AG04450 (cell line): ENCODE results near the gene CCDC12. TPM values are rescaled to one million over a fixed set of nuclear protein-coding genes. Genes with fewer than 3 reads are reported as not detected.
"Not testable (repeated sequence)": the region's sequence is repeated elsewhere in the genome, so short reads cannot be mapped to it uniquely, and the experiment has no call there.

Experiments used
- CTCF ChIA-PET: fragments of 300-600, 350-600 bp; formaldehyde crosslinking; extraction: SDS; loops from one replicate; lab custom pipeline; 2022; ENCODE audit warnings: antibody characterized with exemption, inconsistent platforms; lab: Charles Lee
- POLR2A ChIA-PET: fragments of 350-600 bp; formaldehyde crosslinking; extraction: SDS; loops from one replicate; lab custom pipeline; 2021; ENCODE audit warnings: antibody characterized with exemption, inconsistent platforms; lab: Yijun Ruan, JAX
- DNase-seq: peaks from one replicate; pipeline ENCODE4 v3.0.0-alpha.2; 2011; ENCODE audit warnings: low read depth, low spot score
- H3K27ac ChIP-seq: one replicate; pipeline ENCODE4 v1.5.1; 2012; ENCODE audit warnings: low read depth, low read length, control low read depth
- H3K27me3 ChIP-seq: one replicate; pipeline ENCODE4 v1.6.0; 2012; ENCODE audit warnings: low read length; ENCODE audit not compliant: control insufficient read depth, insufficient read depth
- H3K4me3 ChIP-seq: 2 replicates; pipeline ENCODE4 v1.5.1; 2011; ENCODE audit warnings: mild to moderate bottlenecking, low read depth, low read length, control low read depth
- H3K9me3 ChIP-seq: 2 replicates; pipeline ENCODE4 v1.5.1; 2012; ENCODE audit warnings: low read length; ENCODE audit not compliant: control insufficient read depth, insufficient read depth
- CTCF ChIP-seq: IDR thresholded peaks from 2 replicates; pipeline ENCODE4 v1.5.1; 2011; ENCODE audit warnings: low read depth, low read length, control low read depth, inconsistent platforms
- polyA plus RNA-seq: library from polyadenylated mRNA; depleted of rRNA; stranded (reverse); fragments of >200 nt; gene quantifications from 2 replicates; pipeline ENCODE4 v1.2.3, GENCODE V29; 2011

The CCDC12 gene
- polyA plus RNA-seq, 1 experiment: 18.3 TPM

- Histone ChIP-seq H3K27ac (no peak overlapping the region), H3K4me3 (no peak overlapping the region), H3K9me3 (no peaks in the 10 kb centered on the region), H3K27me3 (no peaks in the 10 kb centered on the region)
- ChIA-PET POLR2A (no interaction called here), CTCF (interaction anchor here (1.0 to 1.2 kb wide), 2 partner anchors 14 to 35 kb away, joined by 3 read pairs; no protein-coding TSS in a partner anchor)
- DNase-seq: no peak
- TF ChIP-seq CTCF: no peak
These were observed 6.0 kb downstream of the CCDC12 start for GRCh38 chr3:46970391-46971091.

GRCh38 chr3:46968783-46969428 is 7.6 kb downstream of the CCDC12 start:
- ChIA-PET POLR2A (no interaction called here), CTCF (interaction anchor here (1.0 kb wide), 1 partner anchor 33 kb away, joined by 11 read pairs; no protein-coding TSS in a partner anchor)
- no peak for TF ChIP-seq CTCF
- no peak for DNase-seq
- Histone ChIP-seq H3K27ac (no peak overlapping the region), H3K9me3 (no peaks in the 10 kb centered on the region), H3K4me3 (no peak overlapping the region), H3K27me3 (no peaks in the 10 kb centered on the region)

GRCh38 chr3:46966811-46967210 is 9.7 kb downstream of the CCDC12 start:
- no peak for DNase-seq
- no peak overlapping the region for H3K27ac ChIP-seq
- ChIA-PET CTCF (interaction anchor here (1.1 kb wide), 1 partner anchor 31 kb away, joined by 5 read pairs; no protein-coding TSS in a partner anchor), POLR2A (no interaction called here)
- no peak overlapping the region for H3K4me3 ChIP-seq
- no peak for TF ChIP-seq CTCF
- no peaks in the 10 kb centered on the region for H3K27me3 ChIP-seq
- no peaks in the 10 kb centered on the region; the same call in 1 of the 2 replicates for H3K9me3 ChIP-seq

- ChIA-PET CTCF (interaction anchor here (0.8 kb wide), 1 partner anchor 119 kb away, joined by 4 read pairs; no protein-coding TSS in a partner anchor), POLR2A (interaction anchor here (1.1 to 1.4 kb wide), 2 partner anchors 11 to 14 kb away, joined by 3 to 8 read pairs; partner anchors contain the start of genes CCDC12 and NBEAL2)
- DNase-seq: no peak
- Histone ChIP-seq H3K9me3 (no peaks in the 10 kb centered on the region; the same call in 1 of the 2 replicates), H3K4me3 (no peak overlapping the region), H3K27ac (no peak overlapping the region), H3K27me3 (no peaks in the 10 kb centered on the region)
- no peak for TF ChIP-seq CTCF
These were observed 11.4 kb downstream of the CCDC12 start for GRCh38 chr3:46965151-46965550.

- H3K27me3 ChIP-seq, CTCF ChIA-PET: not testable (repeated sequence)
These were observed 12.4 kb downstream of the CCDC12 start for GRCh38 chr3:46964038-46964590.

More at GRCh38 chr3:46964038-46964590, 12.4 kb downstream of the CCDC12 start:
- H3K27ac ChIP-seq, DNase-seq, H3K4me3 ChIP-seq, H3K9me3 ChIP-seq: not testable (repeated sequence)
- POLR2A ChIA-PET: interaction anchor here (1.1 kb wide), 1 partner anchor 15 kb away, joined by 3 read pairs; the partner anchor contains the start of gene NBEAL2
